Cerebellar nuclear complex (tissue), 1 donor: ENCODE data around the gene FCAMR.
"Not testable (repeated sequence)": the region's sequence is repeated elsewhere in the genome, so short reads cannot be mapped to it uniquely, and the experiment has no call there.

Source experiments
- DNase-seq, 2 experiments: peaks; one replicate each; lab custom pipeline; 2025; lab: John Stamatoyannopoulos, UW

FCAMR gene

DNA sequence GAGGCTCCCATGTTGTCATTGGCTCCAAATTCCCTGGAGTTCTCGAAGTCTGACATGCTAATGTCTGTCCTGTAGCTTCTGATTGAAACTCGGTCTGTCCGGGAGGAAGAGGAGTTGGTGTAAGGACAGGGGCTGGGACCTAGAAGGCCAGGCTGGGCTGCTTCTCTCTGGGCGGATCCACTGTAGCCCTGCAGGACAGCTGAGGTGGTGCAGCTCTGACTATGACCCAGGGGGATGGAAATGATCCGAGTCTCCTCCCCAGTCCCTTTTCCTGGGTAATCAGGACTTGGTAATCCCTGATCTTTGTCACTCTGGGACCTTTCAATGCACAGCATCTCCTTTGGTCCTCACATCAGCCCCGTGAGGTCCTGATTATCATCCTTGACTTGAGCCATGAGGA is 38.6 kb downstream of the FCAMR start:
- no peak for DNase-seq

DNA sequence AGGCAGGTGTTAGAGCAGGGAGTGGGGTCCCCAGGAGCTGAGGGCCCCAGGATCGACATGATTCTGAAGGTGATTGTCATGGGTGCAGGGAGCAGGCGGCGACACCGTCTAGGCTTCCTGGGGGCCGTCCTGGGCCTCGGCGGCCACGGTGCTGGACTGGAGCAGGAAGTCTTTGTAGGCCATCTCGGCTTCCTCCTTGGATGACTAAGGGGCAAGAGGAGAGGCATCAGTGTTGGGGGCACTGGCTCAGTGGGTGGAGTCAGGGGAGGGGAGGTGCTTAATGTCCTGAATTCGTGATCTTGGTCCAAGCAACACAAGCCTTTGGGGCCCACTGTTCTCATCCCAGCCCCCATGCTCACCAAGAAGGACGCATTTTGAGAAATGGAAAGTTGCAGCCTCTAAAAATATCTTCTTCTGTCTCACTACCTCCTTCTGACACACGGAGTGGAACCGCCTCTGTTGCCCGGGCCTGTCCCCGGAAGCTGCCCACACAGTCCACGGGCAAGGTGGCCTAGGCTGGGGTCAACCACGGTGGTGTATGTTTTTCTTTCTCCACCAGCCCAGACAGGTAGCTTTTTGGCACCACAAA is 40.0 kb downstream of the FCAMR start:
- DNase-seq = no peak

DNA sequence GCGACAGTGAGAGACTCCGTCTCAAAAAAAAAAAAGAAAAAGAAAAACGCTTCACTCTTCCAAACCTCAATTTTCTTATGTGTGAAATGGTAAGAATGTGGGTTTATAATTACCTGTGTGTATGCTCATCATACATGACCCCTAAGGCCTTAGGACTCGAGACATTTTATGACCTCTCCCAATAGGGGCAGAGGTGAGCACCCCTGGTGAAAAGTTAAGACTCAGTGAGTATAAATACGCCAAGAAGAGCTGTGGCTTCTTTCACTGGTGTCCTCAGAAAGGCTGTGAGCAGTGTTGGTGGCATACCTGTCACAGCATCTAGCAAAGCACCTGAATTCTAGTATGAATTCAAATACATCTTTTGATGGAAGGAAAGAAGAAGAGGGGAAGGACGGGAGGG is 40.7 kb downstream of the FCAMR start:
- DNase-seq = no peak

DNA sequence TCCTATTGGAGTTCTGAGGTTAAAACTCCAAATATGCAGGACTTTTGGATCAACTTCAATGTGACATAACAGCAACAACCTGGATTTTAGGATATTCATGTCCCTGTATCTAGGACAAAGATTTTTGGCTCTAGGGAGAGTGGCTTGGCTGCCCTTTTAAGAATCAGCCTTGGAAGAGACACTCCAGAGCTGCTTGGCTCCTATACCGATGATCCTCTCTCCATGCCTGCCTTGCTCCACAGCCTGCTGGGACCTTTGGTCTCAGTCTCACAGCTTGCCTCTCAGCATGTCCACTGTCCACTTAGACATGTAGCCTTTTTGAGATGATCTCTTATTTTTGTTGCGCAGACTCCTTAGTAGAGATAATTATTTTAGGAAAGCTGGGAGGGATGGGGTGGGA is 44.0 kb downstream of the FCAMR start:
- peak; percentile 6 to 30 for DNase-seq

DNA sequence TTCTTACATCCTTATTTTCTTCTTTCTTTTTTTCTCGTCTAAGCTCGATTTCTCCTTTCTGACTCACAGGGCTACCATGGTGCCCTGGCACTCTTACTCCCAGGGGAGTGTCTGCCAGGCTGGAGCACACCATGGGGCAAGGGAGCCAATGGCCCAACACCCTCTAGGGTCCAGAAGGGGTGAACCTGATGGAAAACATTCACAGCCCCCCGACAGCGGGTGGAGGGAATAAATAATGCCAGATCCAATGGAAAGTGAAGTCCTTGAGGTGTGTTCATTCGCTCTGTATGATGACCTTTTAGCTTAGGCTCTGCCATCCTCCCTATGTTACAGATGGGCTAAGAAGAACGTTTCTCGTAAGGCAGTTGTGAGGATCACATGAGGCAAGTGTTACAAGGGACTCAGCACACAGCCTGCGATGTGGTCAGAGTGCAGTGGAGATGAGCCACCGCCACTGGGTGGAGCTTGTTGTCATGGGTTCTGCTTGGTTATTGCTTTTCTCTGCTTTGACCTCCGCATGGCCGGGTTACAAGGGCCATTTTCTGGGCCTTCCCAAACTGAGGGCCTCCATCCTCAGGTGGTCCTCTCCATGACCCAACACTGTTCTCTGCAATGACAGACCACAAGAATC is 45.0 kb downstream of the FCAMR start:
- no peak for DNase-seq

DNA sequence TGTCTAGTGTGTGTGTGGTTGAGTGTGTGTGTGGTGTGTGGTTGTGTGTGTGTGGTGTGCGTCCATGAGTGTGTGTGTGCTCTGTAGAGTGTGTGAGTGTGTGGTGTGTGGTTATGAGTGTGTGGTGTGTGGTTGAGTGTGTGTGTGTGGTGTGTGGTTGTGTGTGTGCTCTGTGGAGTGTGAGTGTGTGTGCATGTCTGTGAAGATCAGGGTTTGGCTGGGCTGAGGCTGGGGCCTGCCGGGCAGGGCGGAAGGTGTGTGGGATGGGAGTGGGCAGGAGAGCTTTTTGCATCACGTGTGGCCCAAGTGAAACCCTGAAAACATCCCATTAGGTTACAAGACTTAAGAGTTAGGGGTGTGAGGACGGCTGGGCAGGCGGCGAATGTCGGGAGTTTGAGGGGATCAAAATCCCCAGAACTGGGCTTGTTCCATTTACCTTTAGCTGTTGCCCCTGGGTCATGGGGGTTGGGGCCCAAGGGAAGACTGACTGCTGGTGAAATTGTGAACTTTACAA is 45.6 kb downstream of the FCAMR start:
- no peak for DNase-seq

DNA sequence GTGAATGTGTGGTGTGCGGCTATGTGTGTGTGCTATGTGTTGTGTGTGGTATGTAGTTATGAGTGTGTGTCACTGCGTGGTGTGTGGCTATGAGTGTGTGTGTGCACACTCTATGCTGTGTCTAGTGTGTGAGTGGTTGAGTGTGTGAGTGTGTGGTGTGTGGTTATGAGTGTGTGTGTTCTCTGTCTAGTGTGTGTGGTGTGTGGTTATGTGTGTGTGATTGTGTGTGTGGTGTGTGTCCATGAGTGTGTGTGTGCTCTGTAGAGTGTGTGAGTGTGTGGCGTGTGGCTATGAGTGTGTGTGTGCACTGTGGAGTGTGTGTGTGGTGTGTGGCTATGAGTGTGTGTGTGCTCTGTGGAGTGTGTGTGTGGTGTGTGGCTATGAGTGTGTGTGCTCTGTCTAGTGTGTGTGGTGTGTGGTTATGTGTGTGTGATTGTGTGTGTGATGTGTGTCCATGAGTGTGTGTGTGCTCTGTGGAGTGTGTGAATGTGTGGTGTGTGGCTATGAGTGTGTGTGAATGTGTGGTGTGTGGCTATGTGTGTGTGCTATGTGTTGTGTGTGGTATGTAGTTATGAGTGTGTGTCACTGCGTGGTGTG is 46.2 kb downstream of the FCAMR start:
- not testable (repeated sequence) for DNase-seq

DNA sequence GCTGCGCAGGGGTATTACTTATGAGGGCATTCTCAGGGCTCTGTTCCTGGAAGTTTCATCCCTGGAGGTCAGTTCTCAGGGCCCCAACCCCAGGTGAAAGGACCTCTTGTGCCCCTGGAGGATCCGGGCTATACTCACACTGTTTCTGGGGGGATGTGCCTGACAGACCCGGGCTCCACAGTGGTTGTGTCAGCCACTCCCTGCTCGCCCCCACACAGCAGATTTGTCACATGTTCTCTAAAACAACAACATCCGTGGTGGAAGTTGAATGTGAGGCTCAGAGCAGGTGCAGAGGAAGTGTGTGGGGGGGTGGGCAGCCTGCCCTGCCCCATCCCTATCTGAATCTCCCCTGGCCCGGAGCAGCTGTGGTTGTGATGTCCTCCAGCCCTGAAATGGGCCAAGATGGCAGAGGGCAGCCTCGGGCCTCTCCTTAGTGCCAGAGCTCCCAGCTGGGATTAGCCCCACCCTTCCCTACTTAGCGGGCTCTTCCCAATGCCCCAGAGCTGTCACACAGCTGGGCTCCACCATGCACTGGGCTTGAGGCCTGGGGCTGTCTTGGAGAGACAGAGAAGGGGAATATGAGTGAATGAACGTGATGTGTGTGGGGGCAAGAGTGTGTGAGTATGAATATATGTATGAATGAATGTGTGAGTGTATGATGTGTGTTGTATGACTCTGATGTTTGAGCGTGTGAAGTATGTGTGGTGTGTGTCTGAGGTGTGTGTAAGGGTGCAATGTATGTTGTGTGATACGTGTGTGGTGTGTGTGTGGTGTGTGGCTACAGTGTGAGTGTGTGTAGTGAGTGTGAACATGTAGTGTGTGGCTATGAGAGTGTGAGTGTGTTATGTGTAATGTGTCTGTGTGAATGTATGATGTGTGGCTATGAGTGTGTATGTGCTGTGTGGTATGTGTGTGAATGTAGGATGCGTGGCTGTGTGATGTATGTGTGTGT is 47.0 kb downstream of the FCAMR start:
- DNase-seq = no peak

DNA sequence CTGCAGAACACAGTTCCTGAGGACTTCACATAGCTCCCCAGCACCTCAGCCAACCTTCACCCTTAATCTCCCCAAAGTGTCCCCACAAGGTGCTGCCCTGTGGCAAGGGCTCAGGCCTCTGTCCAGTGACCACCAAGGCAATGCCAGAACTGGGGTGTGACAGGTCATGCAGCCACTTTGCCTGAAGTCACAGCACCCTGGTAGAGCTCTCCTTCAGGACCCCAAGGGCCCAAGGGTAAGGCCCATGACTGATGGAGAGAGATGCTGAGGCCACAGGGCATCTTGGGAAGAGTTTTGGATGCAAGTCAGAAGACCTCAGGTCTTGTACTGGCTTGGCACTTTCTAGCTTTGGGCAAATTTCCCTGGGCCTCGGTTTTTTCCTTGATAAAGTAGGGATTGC is 47.7 kb downstream of the FCAMR start:
- no peak for DNase-seq

DNA sequence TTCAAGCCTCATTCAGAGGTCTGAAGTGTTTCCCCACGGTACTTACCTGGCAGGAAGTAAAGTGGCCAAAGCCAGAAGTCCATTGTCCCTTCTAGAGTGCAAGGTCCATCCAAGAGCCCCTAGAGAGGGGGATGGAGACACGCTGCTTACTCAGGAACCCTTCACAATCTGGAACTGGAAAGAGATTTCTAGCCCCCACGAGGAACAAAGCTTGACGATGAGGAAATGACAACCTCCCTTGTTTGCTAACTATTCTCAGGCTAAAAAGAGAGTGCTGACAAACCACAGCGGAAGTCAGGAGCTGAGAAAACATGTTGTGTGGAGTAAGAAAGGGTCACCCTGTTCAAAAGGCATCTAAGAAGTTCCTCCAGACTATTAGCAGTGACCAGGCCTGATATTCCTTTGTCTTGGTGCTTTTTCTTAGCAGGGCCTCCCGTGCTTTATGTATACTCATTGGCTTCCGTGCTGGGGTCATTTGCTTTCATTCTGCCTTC is 48.4 kb downstream of the FCAMR start, which contains the start of gene FCMR:
Gene FCMR, minus strand, starts transcription at position 170 of the 494 bp plus-strand sequence. Its CDS starts 87 bp downstream, at position 83.
- DNase-seq = no peak

DNA sequence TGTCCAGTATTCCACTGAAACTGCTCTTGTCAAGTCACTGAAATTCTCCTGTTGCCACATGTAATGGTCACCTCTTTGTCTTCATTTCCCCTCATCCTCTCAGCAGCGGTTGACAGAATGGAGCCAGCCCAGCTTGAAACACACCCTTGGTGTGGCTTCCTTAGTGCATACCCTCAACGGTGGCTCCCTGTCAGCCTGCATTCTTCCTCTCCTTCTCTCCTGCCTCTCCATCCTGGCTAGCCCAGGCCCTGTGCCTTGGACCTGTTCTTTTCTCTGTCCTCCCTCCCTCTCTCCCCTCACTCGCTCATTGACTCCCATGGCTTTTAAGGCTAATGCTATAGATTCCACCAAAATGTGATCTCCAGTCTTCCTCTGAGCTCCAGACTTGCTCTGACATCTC is 52.2 kb downstream of the FCAMR start:
- DNase-seq = no peak

DNA sequence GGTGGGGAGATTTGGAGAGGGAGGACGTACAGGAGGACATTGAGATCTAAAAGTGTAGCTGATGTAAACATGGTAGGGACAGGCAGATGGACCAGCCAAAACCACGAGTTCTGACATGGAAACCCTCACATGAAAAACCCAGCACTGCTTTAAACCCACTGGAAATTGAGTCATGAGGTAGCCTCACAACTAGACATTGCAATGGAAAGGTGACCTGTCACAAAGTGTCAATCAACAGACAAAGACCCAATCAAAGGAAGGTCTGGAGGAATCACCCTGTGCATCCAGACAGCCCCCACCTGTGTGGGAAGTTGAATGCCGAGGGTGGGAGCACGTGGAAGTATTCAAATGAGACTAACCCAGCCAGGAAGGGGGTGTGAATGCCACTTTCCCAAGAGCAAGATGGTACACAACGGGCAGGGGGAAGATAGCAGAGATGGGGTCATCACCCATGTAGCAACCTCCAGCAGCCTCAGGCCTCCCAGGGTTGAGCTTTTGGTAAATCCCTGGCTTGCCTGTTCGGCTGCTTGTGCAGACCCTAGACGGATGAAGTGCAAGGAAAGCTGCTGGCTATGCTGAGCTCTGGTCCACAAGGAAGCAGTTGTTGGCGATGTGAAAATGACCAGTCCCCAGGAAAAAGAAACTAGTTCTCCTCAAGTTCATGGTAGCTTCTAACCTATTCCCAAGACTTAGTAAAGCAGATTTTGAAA is 54.1 kb downstream of the FCAMR start:
- DNase-seq = no peak

DNA sequence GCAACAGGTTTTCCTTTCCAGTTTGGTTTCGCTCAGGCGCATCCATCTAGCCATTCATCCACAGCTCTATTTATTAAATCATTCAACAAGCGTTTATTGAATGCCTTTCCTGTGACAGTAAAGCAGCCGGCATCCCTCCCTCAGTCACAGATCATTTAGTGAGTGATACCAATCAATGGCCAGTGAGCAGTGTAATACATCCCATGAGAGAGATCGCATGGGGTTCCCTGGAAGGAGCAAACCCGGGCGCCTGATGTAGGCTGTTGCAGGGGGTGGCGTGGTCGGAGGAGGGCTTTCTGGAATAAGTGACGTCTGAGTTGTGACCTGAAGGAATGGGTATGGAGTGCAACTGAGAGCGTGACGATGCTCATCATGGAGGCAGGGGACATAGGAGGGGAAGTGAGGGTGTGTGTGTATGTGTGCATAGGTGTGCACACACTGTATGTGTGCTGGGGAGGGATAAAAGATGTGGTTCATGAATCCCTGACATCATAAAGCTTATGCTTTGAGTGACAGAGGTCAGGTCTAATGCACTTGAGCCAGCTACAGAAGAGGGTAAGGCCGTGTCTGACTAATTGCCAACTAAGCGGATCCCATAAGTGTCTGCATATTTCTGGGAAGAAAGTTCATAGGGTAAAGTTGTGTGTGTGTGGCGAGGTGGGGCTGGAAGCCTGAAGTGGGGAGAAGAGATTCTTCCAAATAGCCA is 55.1 kb downstream of the FCAMR start:
- DNase-seq = no peak

DNA sequence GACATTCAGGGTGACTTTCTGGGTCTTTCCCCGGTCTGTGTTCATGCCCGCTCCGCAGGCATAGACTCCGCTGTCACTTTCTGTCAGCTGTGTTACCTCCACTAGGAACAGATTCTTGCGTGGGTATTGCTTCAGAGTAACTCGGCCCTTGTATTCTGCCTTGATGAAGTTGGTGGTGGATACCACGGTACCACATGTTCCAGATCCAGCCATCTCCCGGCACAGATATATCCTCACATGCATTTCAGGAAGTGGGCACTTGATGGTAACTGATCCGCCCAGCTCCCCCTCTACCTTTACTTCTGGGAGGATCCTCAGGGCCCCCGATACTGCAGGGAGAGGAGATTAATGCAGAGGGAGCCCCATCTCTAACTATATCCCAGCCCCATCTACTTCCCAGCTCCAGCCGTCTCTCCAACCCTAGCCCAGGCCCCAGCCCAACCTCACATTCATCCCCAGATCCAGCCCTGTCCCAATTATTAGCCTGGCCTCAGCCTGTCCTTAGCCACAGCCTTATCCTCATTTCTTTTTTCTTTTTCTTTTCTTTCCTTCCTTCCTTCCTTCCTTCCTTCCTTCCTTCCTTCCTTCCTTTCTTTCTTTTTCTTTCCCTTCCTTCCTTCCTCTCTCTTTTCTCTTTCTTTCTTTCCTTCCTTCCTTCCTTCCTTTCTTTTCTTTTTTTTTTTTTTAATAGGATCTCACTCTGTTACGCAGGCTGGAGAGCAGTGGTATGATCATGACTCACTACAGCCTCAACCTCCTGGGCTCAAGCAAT is 56.3 kb downstream of the FCAMR start:
- DNase-seq = no peak

DNA sequence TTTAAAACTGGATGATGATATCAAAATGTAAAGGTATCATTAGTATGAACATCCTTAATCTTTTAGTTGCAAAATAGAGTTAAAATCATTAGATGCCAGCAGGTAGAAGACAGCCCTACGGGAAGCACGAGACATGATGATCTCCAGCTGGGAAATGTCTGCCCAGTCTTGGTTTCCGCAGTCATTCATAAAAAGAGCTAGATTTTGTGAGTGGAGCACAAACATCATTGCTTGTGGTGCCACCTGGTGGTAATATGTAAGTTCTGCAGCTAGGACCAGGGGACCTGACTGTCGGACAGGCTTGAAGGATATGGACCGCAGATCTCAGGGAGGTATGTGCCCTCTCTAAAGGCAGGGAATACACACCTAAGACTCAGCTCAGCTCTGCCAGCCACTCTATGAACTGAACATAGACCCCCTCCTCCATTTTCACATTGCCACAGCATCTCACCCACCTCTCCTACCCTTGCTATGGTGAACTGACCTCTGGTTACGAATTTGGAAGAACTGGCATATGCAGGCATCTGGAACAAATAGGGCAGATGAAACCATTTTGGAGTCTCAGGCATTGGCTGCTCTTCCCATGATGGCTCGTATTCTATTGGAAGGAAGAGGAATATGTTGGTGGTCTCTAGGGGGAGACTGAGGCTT is 57.7 kb downstream of the FCAMR start:
- peak; percentile 19 to 77 for DNase-seq

DNA sequence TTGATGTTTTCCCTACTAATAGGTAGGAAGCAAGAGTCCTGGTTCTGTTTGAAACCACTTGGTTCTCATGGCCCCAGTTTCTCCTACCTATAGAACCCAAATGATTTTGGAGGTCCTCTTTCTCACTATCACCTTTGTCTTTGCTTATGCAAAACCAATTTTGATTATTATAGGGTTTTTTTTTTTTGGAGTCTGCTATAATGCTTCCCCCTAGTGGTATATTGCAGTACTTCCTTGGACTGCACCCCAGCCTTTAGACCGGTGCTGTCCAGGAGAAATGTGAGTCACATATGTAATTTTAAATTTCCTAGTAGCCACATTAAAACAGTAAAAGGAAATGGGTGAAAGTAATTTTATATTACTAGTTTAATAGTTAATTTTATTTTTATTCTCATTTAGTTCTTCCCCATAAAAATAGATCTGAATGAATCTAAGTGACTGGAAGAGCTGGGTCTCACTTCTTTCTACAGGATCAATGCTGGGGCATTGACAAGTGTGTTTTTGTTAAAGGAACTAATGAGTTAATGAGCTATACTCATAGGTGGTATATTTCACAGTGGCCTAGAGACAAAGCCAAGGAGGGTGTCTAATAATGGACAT is 59.1 kb downstream of the FCAMR start:
- no peak for DNase-seq

DNA sequence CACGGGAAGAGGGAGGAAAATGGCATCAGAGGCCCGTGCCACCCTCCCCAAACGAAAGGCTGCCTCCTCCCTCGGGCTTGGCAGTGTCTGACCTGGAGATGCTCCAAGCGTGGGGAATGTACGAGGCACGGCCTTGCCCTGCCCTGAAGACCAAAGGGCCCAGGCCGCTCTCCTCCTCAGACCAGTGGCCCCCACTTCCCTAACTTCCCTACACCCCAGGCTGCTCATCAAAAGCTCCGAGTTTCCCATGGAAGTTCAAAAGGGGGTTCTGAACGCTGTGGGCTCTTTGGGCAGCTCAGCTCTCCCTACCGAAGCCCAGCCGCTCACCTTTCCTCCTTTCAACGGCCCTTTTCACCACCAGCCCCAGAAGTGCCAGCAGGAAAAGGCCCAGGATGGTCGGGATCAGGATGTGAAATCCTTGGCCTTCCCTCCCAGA is 60.4 kb downstream of the FCAMR start:
- DNase-seq = no peak

DNA sequence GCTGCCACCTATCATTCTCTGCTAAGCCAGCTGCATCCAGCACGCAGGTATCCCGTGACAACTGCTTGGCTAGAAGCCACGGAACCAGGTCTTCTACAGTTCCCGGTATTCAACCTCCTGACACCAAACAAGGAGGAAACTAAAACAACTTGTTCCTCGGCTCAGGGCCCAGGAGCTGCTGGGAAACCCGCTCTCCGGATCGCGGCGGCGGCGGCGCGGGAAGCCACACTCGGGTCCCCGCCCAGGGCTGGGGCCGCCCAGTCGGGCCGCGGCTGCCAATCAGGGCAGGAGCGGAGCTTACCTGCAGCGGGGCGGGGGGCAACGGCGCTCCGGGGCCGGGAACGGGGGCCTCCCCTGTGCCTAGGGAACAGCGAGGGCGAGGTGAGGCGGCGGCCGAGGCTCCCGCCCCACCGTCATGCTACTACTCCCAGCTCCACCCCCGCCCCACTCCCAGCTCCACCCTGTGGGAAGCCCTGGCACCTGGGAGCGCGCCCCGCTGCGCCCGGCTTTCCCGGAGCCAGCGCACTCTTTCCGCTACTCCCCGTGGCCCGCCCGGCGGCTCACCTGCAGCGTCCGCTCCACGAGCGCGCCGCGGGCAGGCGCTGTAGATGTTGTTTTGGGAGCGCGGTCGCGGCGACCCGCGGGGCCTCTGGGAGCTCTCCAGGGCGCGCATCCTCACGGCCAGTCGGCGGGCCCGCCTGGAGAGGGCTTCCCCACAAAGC is 60.9 kb downstream of the FCAMR start:
- no peak for DNase-seq
